Trophoblast cell (in vitro differentiated cells and primary cell): ENCODE results near the gene DENND4A.
"Not testable (repeated sequence)": the region's sequence is repeated elsewhere in the genome, so short reads cannot be mapped to it uniquely, and the experiment has no call there.

Experiments
- DNase-seq, 2 donors: peaks; one replicate each; pipeline ENCODE4 v3.0.0-alpha.2; 2016
- H2AFZ ChIP-seq: 2 replicates; pipeline ENCODE4 v1.6.1; 2013; ENCODE audit warnings: low read length, moderate library complexity, mild to moderate bottlenecking; ENCODE audit not compliant: insufficient read depth, poor library complexity
- H2AK5ac ChIP-seq: 2 replicates; pipeline ENCODE4 v1.6.1; 2013; ENCODE audit warnings: mild to moderate bottlenecking, low read length
- H2BK120ac ChIP-seq: 2 replicates; pipeline ENCODE4 v1.6.1; 2013; ENCODE audit warnings: low read length, mild to moderate bottlenecking, moderate library complexity; ENCODE audit not compliant: insufficient read depth, poor library complexity
- H2BK12ac ChIP-seq: 2 replicates; pipeline ENCODE4 v1.6.1; 2013; ENCODE audit warnings: mild to moderate bottlenecking, low read length, moderate library complexity
- H2BK5ac ChIP-seq: 2 replicates; pipeline ENCODE4 v1.6.1; 2013; ENCODE audit warnings: low read length, low read depth, moderate library complexity, mild to moderate bottlenecking; ENCODE audit not compliant: poor library complexity
- H3K14ac ChIP-seq: 2 replicates; pipeline ENCODE4 v1.6.1; 2013; ENCODE audit warnings: mild to moderate bottlenecking, low read length
- H3K18ac ChIP-seq: 2 replicates; pipeline ENCODE4 v1.6.1; 2013; ENCODE audit warnings: mild to moderate bottlenecking, low read length
- H3K23ac ChIP-seq: 2 replicates; pipeline ENCODE4 v1.6.1; 2013; ENCODE audit warnings: low read length
- H3K27ac ChIP-seq: 2 replicates; pipeline ENCODE4 v1.5.1; 2013; ENCODE audit warnings: low read depth, mild to moderate bottlenecking, inconsistent platforms, low read length, moderate library complexity
- H3K27me3 ChIP-seq: 2 replicates; pipeline ENCODE4 v1.6.1; 2013; ENCODE audit warnings: inconsistent platforms, mild to moderate bottlenecking, low read length, moderate library complexity; ENCODE audit not compliant: insufficient read depth
- H3K36me3 ChIP-seq, 2 experiments: 1 replicate in 1 of 2; 2 replicates in 1 of 2; pipeline ENCODE4 v1.6.1; 2013; ENCODE audit warnings: low read length in 2 of 2, mild to moderate bottlenecking in 2 of 2, moderate library complexity in 1 of 2; ENCODE audit not compliant: insufficient read depth in 2 of 2, control insufficient read depth in 1 of 2
- H3K4ac ChIP-seq: 2 replicates; pipeline ENCODE4 v1.6.1; 2013; ENCODE audit warnings: low read depth, mild to moderate bottlenecking, low read length, moderate library complexity
- H3K4me1 ChIP-seq, 2 experiments: 1 replicate in 1 of 2; 2 replicates in 1 of 2; pipeline ENCODE4 v1.6.1; 2013; ENCODE audit warnings: low read length in 2 of 2, mild to moderate bottlenecking in 2 of 2, moderate library complexity in 1 of 2; ENCODE audit not compliant: insufficient read depth in 2 of 2, control insufficient read depth in 1 of 2
- H3K4me2 ChIP-seq: 2 replicates; pipeline ENCODE4 v1.6.1; 2013; ENCODE audit warnings: inconsistent platforms, mild to moderate bottlenecking, low read length, moderate library complexity
- H3K4me3 ChIP-seq: 2 replicates; pipeline ENCODE4 v1.5.1; 2013; ENCODE audit warnings: mild to moderate bottlenecking, low read depth, low read length, inconsistent platforms
- H3K79me1 ChIP-seq: one replicate; pipeline ENCODE4 v1.6.1; 2013; ENCODE audit warnings: low read length
- H3K79me2 ChIP-seq: 2 replicates; pipeline ENCODE4 v1.6.1; 2013; ENCODE audit warnings: low read length, mild to moderate bottlenecking; ENCODE audit not compliant: control insufficient read depth, insufficient read depth, poor library complexity
- H3K9ac ChIP-seq: 2 replicates; pipeline ENCODE4 v1.6.1; 2013; ENCODE audit warnings: mild to moderate bottlenecking, low read length
- H3K9me3 ChIP-seq: 2 replicates; pipeline ENCODE4 v1.6.1; 2013; ENCODE audit warnings: low read depth, mild to moderate bottlenecking, control low read depth, inconsistent platforms, low read length; ENCODE audit not compliant: insufficient read depth
- H4K12ac ChIP-seq: 2 replicates; pipeline ENCODE4 v1.6.1; 2013; ENCODE audit warnings: low read depth, mild to moderate bottlenecking, low read length, moderate library complexity
- H4K8ac ChIP-seq: 2 replicates; pipeline ENCODE4 v1.6.1; 2013; ENCODE audit warnings: low read depth, mild to moderate bottlenecking, low read length, moderate library complexity
- H4K91ac ChIP-seq: one replicate; pipeline ENCODE4 v1.6.1; 2013; ENCODE audit warnings: low read depth, mild to moderate bottlenecking, low read length, moderate library complexity
- WGBS: extraction: QIAGEN DNeasy Blood & Tissue Kit; methylation state at CpG from one replicate; pipeline ENCODE4 v1.1.7; 2013; ENCODE audit warnings: missing lambda C conversion rate; ENCODE audit not compliant: insufficient read length, insufficient coverage; ENCODE audit errors: extremely low coverage; 5-methylcytosine and 5-hydroxymethylcytosine counted together

The DENND4A gene

GRCh38 chr15:65740148-65740547, 51.9 kb downstream of the DENND4A start:
- no peak overlapping the region for H3K14ac ChIP-seq
- H2BK12ac ChIP-seq, result no peak overlapping the region
- no peak overlapping the region for H3K9ac ChIP-seq
- H3K36me3 ChIP-seq, result peaks cover 0 to 3% of the 10 kb centered on the region in 2 experiments
- no peak overlapping the region for H4K91ac ChIP-seq
- H3K4me3 ChIP-seq, result no peak overlapping the region
- no peak overlapping the region for H4K12ac ChIP-seq
- no peak overlapping the region for H2AFZ ChIP-seq
- no peak overlapping the region for H3K23ac ChIP-seq
- no peak overlapping the region for H3K4me2 ChIP-seq
- no peaks in the 10 kb centered on the region for H3K79me1 ChIP-seq
- WGBS, result no CpG with 5 or more reads among the region's 5 CpGs
- H3K27ac ChIP-seq, result no peak overlapping the region
- no peaks in the 10 kb centered on the region for H3K9me3 ChIP-seq
- H2AK5ac ChIP-seq, result no peak overlapping the region
- H4K8ac ChIP-seq, result no peak overlapping the region
- no peak overlapping the region for H3K4ac ChIP-seq
- no peak overlapping the region for H2BK5ac ChIP-seq
- H3K79me2 ChIP-seq, result no peaks in the 10 kb centered on the region
- peak in 1 of 2 donors; percentile 10 for DNase-seq
- H3K27me3 ChIP-seq, result no peaks in the 10 kb centered on the region
- H3K4me1 ChIP-seq, result no peaks in the 10 kb centered on the region
- no peak overlapping the region for H3K18ac ChIP-seq
- H2BK120ac ChIP-seq, result no peak overlapping the region

- no CpG with 5 or more reads among the region's 1 CpG for WGBS
Measured at GRCh38 chr15:65738649-65739048, 53.4 kb downstream of the DENND4A start.

GRCh38 chr15:65733599-65733998, 58.5 kb downstream of the DENND4A start:
- H3K9ac ChIP-seq, H2BK120ac ChIP-seq, H3K79me1 ChIP-seq, H4K12ac ChIP-seq, H3K79me2 ChIP-seq, H2BK5ac ChIP-seq, H3K23ac ChIP-seq, H3K9me3 ChIP-seq, H4K8ac ChIP-seq, H3K18ac ChIP-seq, H2BK12ac ChIP-seq, DNase-seq, H3K36me3 ChIP-seq, H3K4me2 ChIP-seq, H3K14ac ChIP-seq, H2AK5ac ChIP-seq, H2AFZ ChIP-seq, H3K4ac ChIP-seq, H3K4me3 ChIP-seq, H3K4me1 ChIP-seq, H3K27ac ChIP-seq, H4K91ac ChIP-seq, H3K27me3 ChIP-seq: not testable (repeated sequence)
- WGBS, result no CpG with 5 or more reads among the region's 4 CpGs

More at GRCh38 chr15:65738649-65739048, 53.4 kb downstream of the DENND4A start:
- H3K18ac ChIP-seq, result no peak overlapping the region
- no peaks in the 10 kb centered on the region for H3K79me1 ChIP-seq
- H3K36me3 ChIP-seq, result peaks cover 0 to 3% of the 10 kb centered on the region in 2 experiments
- H3K27ac ChIP-seq, result no peak overlapping the region
- no peaks in the 10 kb centered on the region for H3K4me1 ChIP-seq
- H3K4me2 ChIP-seq, result no peak overlapping the region
- no peaks in the 10 kb centered on the region for H3K27me3 ChIP-seq
- no peak overlapping the region for H3K4me3 ChIP-seq
- no peak overlapping the region for H3K23ac ChIP-seq
- H3K79me2 ChIP-seq, result no peaks in the 10 kb centered on the region
- H2BK5ac ChIP-seq, result no peak overlapping the region
- no peak overlapping the region for H3K14ac ChIP-seq
- H2BK120ac ChIP-seq, result no peak overlapping the region
- no peak overlapping the region for H2BK12ac ChIP-seq
- DNase-seq, result no peak
- H4K12ac ChIP-seq, result no peak overlapping the region
- H4K8ac ChIP-seq, result no peak overlapping the region
- no peak overlapping the region for H2AK5ac ChIP-seq
- H2AFZ ChIP-seq, result no peak overlapping the region
- no peaks in the 10 kb centered on the region for H3K9me3 ChIP-seq
- H4K91ac ChIP-seq, result no peak overlapping the region
- H3K9ac ChIP-seq, result no peak overlapping the region
- no peak overlapping the region for H3K4ac ChIP-seq

- Histone ChIP-seq H3K79me1 (no peaks in the 10 kb centered on the region), H3K9ac (no peak overlapping the region), H3K4me1 (no peaks in the 10 kb centered on the region), H3K23ac (no peak overlapping the region), H3K4me3 (no peak overlapping the region), H3K4me2 (no peak overlapping the region), H2BK5ac (no peak overlapping the region), H3K9me3 (no peaks in the 10 kb centered on the region), H3K4ac (no peak overlapping the region), H3K14ac (no peak overlapping the region), H4K91ac (no peak overlapping the region), H4K12ac (no peak overlapping the region), H3K27me3 (no peaks in the 10 kb centered on the region), H2BK120ac (no peak overlapping the region), H2BK12ac (no peak overlapping the region), H3K18ac (no peak overlapping the region), H4K8ac (no peak overlapping the region), H3K79me2 (no peaks in the 10 kb centered on the region), H3K27ac (no peak overlapping the region), H3K36me3 (peaks cover 0 to 3% of the 10 kb centered on the region in 2 experiments), H2AFZ (no peak overlapping the region), H2AK5ac (no peak overlapping the region)
- no peak for DNase-seq
- no CpG with 5 or more reads among the region's 2 CpGs for WGBS
Measured at GRCh38 chr15:65732698-65733097, 59.4 kb downstream of the DENND4A start.
